Mesenchymal stem cell (in vitro differentiated cells and primary cell): ENCODE measurements around the gene TMEM185A.

ENCODE experiments used
- DNase-seq: peaks from one replicate; pipeline ENCODE4 v3.0.0-alpha.2; 2013
- H2AFZ ChIP-seq: one replicate; pipeline ENCODE4 v1.6.1; 2013; ENCODE audit warnings: low read depth, mild to moderate bottlenecking, control low read depth, inconsistent platforms, low read length, moderate library complexity
- H2AK5ac ChIP-seq: 2 replicates; pipeline ENCODE4 v1.6.1; 2013; ENCODE audit warnings: low read length, moderate library complexity, mild to moderate bottlenecking, inconsistent platforms; ENCODE audit not compliant: severe bottlenecking
- H2BK120ac ChIP-seq: one replicate; pipeline ENCODE4 v1.6.1; 2013; ENCODE audit warnings: low read depth, mild to moderate bottlenecking, inconsistent platforms, low read length, moderate library complexity
- H2BK12ac ChIP-seq, 2 experiments: one replicate each; pipeline ENCODE4 v1.6.1; 2013; ENCODE audit warnings: inconsistent platforms in 2 of 2, low read length in 2 of 2, mild to moderate bottlenecking in 2 of 2, moderate library complexity in 2 of 2, control low read depth in 1 of 2
- H2BK15ac ChIP-seq: one replicate; pipeline ENCODE4 v1.6.1; 2013; ENCODE audit warnings: mild to moderate bottlenecking, low read depth, inconsistent platforms; ENCODE audit not compliant: poor library complexity, severe bottlenecking
- H2BK5ac ChIP-seq: 2 replicates; pipeline ENCODE4 v1.6.1; 2013; ENCODE audit warnings: low read depth, mild to moderate bottlenecking, low read length, control low read depth, inconsistent platforms; ENCODE audit not compliant: poor library complexity, severe bottlenecking
- H3K14ac ChIP-seq, 2 experiments: one replicate each; pipeline ENCODE4 v1.6.1; 2013; ENCODE audit warnings: inconsistent platforms in 2 of 2, low read length in 2 of 2, control low read depth in 1 of 2, mild to moderate bottlenecking in 1 of 2, moderate library complexity in 1 of 2
- H3K18ac ChIP-seq, 2 experiments: one replicate each; pipeline ENCODE4 v1.6.1; 2013; ENCODE audit warnings: inconsistent platforms in 2 of 2, low read length in 2 of 2, control low read depth in 1 of 2, low read depth in 1 of 2, mild to moderate bottlenecking in 1 of 2
- H3K23ac ChIP-seq, 2 experiments: one replicate each; pipeline ENCODE4 v1.6.1; 2013; ENCODE audit warnings: inconsistent platforms in 2 of 2, low read length in 2 of 2, mild to moderate bottlenecking in 2 of 2, moderate library complexity in 2 of 2, control low read depth in 1 of 2
- H3K27ac ChIP-seq: 2 replicates; pipeline ENCODE4 v1.5.1; 2013; ENCODE audit warnings: mild to moderate bottlenecking, moderate library complexity, low read length, control low read depth, inconsistent platforms; ENCODE audit not compliant: poor library complexity, severe bottlenecking
- H3K27me3 ChIP-seq, 2 experiments: 2 replicates each; pipeline versions ENCODE4 v1.6.1 to v1.7.0; 2013; ENCODE audit warnings: low read length in 2 of 2, mild to moderate bottlenecking in 2 of 2, moderate library complexity in 2 of 2, control low read depth in 1 of 2, inconsistent platforms in 1 of 2; ENCODE audit not compliant: control insufficient read depth in 1 of 2, insufficient read depth in 1 of 2
- H3K36me3 ChIP-seq, 2 experiments: 2 replicates each; pipeline versions ENCODE4 v1.6.1 to v1.7.0; 2013; ENCODE audit warnings: low read length in 2 of 2, control low read depth in 1 of 2, inconsistent platforms in 1 of 2, low read depth in 1 of 2, mild to moderate bottlenecking in 1 of 2; ENCODE audit not compliant: insufficient read depth in 2 of 2, control insufficient read depth in 1 of 2
- H3K4ac ChIP-seq, 2 experiments: one replicate each; pipeline ENCODE4 v1.6.1; 2013; ENCODE audit warnings: inconsistent platforms in 2 of 2, low read length in 2 of 2, mild to moderate bottlenecking in 2 of 2, moderate library complexity in 2 of 2, control low read depth in 1 of 2, low read depth in 1 of 2
- H3K4me1 ChIP-seq: 2 replicates; pipeline ENCODE4 v1.6.1; 2013; ENCODE audit warnings: low read depth, low read length, control low read depth; ENCODE audit not compliant: control insufficient read depth, insufficient read depth
- H3K4me2 ChIP-seq: 2 replicates; pipeline ENCODE4 v1.6.1; 2013; ENCODE audit warnings: low read length, mild to moderate bottlenecking, inconsistent platforms; ENCODE audit not compliant: poor library complexity, severe bottlenecking
- H3K4me3 ChIP-seq, 2 experiments: 2 replicates each; pipeline versions ENCODE4 v1.5.1 to v1.7.0; 2013; ENCODE audit warnings: low read length in 2 of 2, mild to moderate bottlenecking in 2 of 2, control low read depth in 1 of 2, low read depth in 1 of 2; ENCODE audit not compliant: insufficient read depth in 1 of 2
- H3K79me1 ChIP-seq: replicated peaks from 2 replicates; pipeline ENCODE4 v1.6.1; 2013; ENCODE audit warnings: mild to moderate bottlenecking, control low read depth, low read length, inconsistent platforms; ENCODE audit not compliant: poor library complexity, severe bottlenecking
- H3K9ac ChIP-seq: 2 replicates; pipeline ENCODE4 v1.7.0; 2013; ENCODE audit warnings: mild to moderate bottlenecking, low read length, moderate library complexity
- H3K9me3 ChIP-seq: 2 replicates; pipeline ENCODE4 v1.7.0; 2013; ENCODE audit warnings: mild to moderate bottlenecking, low read length; ENCODE audit not compliant: control insufficient read depth
- H4K8ac ChIP-seq: one replicate; pipeline ENCODE4 v1.6.1; 2013; ENCODE audit warnings: inconsistent platforms, mild to moderate bottlenecking, low read length, moderate library complexity
- H4K91ac ChIP-seq: one replicate; pipeline ENCODE4 v1.6.1; 2013; ENCODE audit warnings: mild to moderate bottlenecking, low read length, inconsistent platforms
- WGBS: methylation state at CpG from one replicate; pipeline ENCODE4 v1.1.7; 2013; ENCODE audit warnings: mixed read lengths; 5-methylcytosine and 5-hydroxymethylcytosine counted together

The TMEM185A gene

DNA sequence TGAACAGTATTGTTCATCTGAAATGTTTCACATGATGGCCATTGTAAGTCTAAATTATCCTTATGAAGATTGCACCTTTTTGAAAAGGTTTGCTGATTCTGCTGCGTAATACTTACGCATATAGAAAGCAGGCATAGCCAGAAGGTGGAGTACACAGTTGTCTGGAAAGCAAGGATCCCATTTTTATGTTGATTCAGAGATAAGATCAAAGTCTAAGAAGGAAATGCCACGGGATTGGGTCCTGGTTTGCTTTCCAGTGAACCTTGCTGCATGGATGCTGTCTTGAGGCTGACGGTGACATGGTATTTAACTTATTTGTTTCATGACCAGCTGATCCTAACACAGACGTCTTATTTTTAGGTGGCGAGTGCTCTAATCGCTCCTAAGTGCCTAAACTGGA is 59.8 kb downstream of the TMEM185A start:
- WGBS = 89% methylated on average over 7 of the region's 7 CpGs
- DNase-seq = no peak

DNA sequence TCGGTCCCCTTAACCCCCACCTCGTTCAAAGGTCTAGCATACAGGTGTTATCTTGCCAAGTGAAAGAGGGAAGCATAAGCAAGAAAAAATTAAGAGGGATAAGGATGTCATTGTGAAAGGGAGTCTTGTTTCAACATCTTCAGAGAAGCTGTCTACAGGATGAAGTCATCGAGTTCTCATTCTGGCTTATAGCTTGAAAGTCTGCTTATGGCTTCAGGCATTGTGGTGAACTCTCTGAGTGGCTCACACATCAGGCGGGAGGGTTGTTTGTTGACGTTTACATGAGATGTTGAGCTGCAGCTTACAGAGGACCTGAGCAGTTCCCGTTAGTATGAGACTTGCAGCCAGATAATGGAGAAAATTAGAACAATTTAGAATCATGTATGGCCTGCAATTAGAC is 60.9 kb downstream of the TMEM185A start:
- 65% methylated on average over 5 of the region's 6 CpGs for WGBS
- Histone ChIP-seq H2AFZ (no peak overlapping the region), H3K36me3 (no peaks in the 10 kb centered on the region), H3K4me1 (no peaks in the 10 kb centered on the region), H2BK12ac (no peak overlapping the region), H3K18ac (no peak overlapping the region), H4K91ac (no peak overlapping the region), H3K79me1 (no peaks in the 10 kb centered on the region), H3K14ac (no peak overlapping the region), H2AK5ac (no peak overlapping the region), H3K4me3 (no peak overlapping the region), H3K9me3 (no peaks in the 10 kb centered on the region), H2BK120ac (no peak overlapping the region), H4K8ac (no peak overlapping the region), H3K4me2 (no peak overlapping the region), H3K23ac (no peak overlapping the region), H3K9ac (no peak overlapping the region), H3K27ac (no peak overlapping the region), H3K4ac (no peak overlapping the region), H2BK15ac (no peak overlapping the region), H2BK5ac (no peak overlapping the region), H3K27me3 (peaks cover 0 to 21% of the 10 kb centered on the region in 2 experiments)
- peak; percentile 87 for DNase-seq

More for the DNA sequence above, 59.8 kb downstream of the TMEM185A start:
- H3K4me3 ChIP-seq = no peak overlapping the region
- no peak overlapping the region for H3K23ac ChIP-seq
- H3K4ac ChIP-seq = no peak overlapping the region
- no peak overlapping the region for H2BK120ac ChIP-seq
- H3K4me1 ChIP-seq = no peaks in the 10 kb centered on the region
- no peak overlapping the region for H2BK5ac ChIP-seq
- H4K8ac ChIP-seq = no peak overlapping the region
- no peak overlapping the region for H3K18ac ChIP-seq
- H2BK15ac ChIP-seq = no peak overlapping the region
- no peaks in the 10 kb centered on the region for H3K79me1 ChIP-seq
- H3K4me2 ChIP-seq = no peak overlapping the region
- H2AK5ac ChIP-seq = no peak overlapping the region
- H4K91ac ChIP-seq = no peak overlapping the region
- no peak overlapping the region for H3K9ac ChIP-seq
- no peaks in the 10 kb centered on the region for H3K9me3 ChIP-seq
- no peak overlapping the region for H2BK12ac ChIP-seq
- H3K14ac ChIP-seq = no peak overlapping the region
- H2AFZ ChIP-seq = no peak overlapping the region
- H3K36me3 ChIP-seq = no peaks in the 10 kb centered on the region
- H3K27ac ChIP-seq = no peak overlapping the region
- peaks cover 0 to 21% of the 10 kb centered on the region in 2 experiments for H3K27me3 ChIP-seq

DNA sequence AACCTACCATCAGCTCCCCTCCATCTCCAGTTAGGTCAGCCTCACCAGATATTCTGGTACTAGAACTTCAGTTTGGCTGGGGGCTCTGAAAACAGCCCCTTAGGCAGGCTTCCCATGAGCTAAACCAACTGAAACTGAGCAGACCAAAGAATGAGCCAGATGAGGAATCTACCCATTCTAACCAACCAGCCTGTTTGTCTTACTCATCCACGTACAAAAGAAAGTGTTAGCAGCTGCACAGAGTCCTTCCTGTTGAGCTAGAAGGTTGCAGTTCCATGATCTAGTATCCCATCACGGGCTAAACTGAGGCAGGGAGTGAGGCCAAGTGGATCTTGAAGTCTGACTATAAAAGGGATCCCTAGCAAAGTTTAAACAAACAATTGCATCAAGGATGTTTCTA is 61.8 kb downstream of the TMEM185A start:
- Histone ChIP-seq H3K14ac (no peak overlapping the region), H2AK5ac (no peak overlapping the region), H3K36me3 (no peaks in the 10 kb centered on the region), H2BK120ac (no peak overlapping the region), H3K18ac (no peak overlapping the region), H2BK12ac (no peak overlapping the region), H2BK5ac (no peak overlapping the region), H3K9ac (no peak overlapping the region), H4K8ac (no peak overlapping the region), H3K4me3 (no peak overlapping the region), H3K27me3 (peaks cover 0 to 21% of the 10 kb centered on the region in 2 experiments), H4K91ac (no peak overlapping the region), H3K4me1 (no peaks in the 10 kb centered on the region), H3K9me3 (no peaks in the 10 kb centered on the region), H3K4ac (no peak overlapping the region), H2BK15ac (no peak overlapping the region), H2AFZ (no peak overlapping the region), H3K27ac (no peak overlapping the region), H3K79me1 (no peaks in the 10 kb centered on the region), H3K4me2 (no peak overlapping the region), H3K23ac (no peak overlapping the region)
- DNase-seq = peak; percentile 2
- WGBS = 88% methylated on average over 2 of the region's 2 CpGs

DNA sequence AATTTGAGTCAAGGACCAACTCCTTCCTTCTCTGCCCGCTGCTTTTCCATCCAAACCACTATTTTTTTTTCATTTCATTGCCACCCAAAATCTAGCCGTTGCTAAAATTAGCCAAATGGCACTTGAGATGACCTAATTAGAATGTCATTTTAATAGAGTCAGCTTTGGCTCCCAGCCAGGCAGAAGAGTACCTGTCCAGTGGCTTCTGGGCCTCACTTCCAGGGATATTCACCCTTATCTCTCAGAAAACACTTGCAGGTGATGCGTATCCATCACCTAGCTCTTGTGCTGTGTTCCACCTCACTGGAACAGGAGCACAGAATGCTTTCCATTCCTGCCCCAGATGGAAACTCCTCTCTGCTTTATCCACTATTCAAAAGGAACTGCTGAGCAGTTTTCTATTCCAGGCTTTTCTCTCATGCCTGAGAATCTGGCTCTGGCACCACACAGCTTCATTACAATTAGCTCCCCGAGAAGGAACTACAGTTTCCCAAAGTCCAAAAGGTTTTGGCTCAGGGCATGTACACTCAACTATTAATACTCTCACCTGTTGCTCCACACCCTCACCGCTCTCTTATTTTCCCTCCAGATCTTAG is 62.8 kb downstream of the TMEM185A start:
- Histone ChIP-seq H3K4me2 (no peak overlapping the region), H3K27ac (no peak overlapping the region)
- 92% methylated on average over 4 of the region's 5 CpGs for WGBS

More for the DNA sequence above, 62.8 kb downstream of the TMEM185A start:
- no peaks in the 10 kb centered on the region for H3K9me3 ChIP-seq
- no peak overlapping the region for H2BK15ac ChIP-seq
- H4K91ac ChIP-seq = no peak overlapping the region
- H3K14ac ChIP-seq = no peak overlapping the region
- no peak overlapping the region for H2AFZ ChIP-seq
- H3K23ac ChIP-seq = no peak overlapping the region
- no peak overlapping the region for H3K4ac ChIP-seq
- H3K4me1 ChIP-seq = no peaks in the 10 kb centered on the region
- no peak for DNase-seq
- no peaks in the 10 kb centered on the region for H3K79me1 ChIP-seq
- H2BK120ac ChIP-seq = no peak overlapping the region
- no peak overlapping the region for H3K9ac ChIP-seq
- H2BK12ac ChIP-seq = no peak overlapping the region
- peaks cover 0 to 21% of the 10 kb centered on the region in 2 experiments for H3K27me3 ChIP-seq
- H3K36me3 ChIP-seq = no peaks in the 10 kb centered on the region
- H2BK5ac ChIP-seq = no peak overlapping the region
- no peak overlapping the region for H4K8ac ChIP-seq
- no peak overlapping the region for H3K18ac ChIP-seq
- no peak overlapping the region for H2AK5ac ChIP-seq
- no peak overlapping the region for H3K4me3 ChIP-seq
